GM19452 (cell line): ENCODE data around the gene GPR39.

ENCODE experiments used
- ATAC-seq: cut with Tn5 transposase; IDR thresholded peaks from one replicate; pipeline ENCODE4 v1.9.1; 2021; ENCODE audit not compliant: unreplicated experiment

The GPR39 gene

GRCh38 chr2:132441051-132441450 is 24.4 kb downstream of the GPR39 start:
- ATAC-seq = no peak

GRCh38 chr2:132442278-132442677 is 25.7 kb downstream of the GPR39 start:
- ATAC-seq = no peak

DNA sequence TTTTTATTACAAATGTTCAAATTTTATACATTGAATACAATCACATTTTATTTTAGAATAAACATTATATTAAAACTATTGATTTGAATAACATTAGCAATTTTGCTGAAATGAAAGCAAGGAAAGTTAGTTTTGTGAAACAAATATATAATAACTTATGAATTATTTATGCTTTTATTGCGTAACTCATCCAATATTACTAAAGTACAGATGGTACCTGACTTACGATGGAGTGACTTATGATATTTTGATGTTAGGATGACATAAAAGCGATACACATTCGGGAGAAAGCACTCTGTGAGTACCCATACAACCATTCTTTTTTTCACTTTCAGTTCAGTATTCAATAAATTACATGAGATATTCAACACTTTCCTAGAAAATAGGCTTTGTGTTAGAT is 26.5 kb downstream of the GPR39 start:
- no peak for ATAC-seq

DNA sequence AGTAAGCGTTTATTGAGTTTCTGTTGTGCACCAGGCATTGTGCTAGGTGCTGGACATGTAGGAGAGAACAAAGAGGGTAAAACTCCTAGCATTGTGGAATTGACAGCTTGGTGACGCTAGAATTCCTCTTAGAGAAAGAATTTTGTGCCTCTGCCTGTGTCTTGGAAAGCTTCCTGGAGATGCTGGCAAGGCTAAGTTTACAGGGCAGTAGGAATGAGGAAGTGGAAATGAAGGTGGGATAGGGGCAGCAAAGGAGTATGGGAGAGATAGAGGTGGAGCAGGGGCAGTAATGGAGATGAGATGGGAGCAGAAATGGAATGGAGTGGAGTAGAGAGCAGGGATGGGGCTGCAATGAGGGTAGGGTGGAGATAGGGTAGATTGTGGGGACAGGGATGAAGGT is 29.8 kb downstream of the GPR39 start:
- no peak for ATAC-seq

DNA sequence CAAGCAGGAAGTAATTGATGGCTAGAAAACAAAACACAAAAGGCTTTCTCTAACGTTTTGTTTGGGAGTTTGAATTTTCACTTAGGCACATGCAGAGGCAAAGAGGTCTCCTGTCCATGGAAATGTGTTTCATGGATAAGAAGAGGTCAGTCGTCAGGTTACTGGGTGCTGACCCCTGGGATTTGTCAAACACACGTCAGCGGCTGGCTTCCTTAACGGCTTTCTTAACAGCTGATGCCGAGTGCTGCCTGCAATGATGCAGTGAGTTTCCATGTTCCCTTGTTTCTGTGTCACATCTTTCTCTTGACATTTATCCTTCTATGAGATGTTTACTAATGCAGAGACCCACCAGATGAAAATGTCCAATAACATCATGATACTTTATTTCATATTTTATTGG is 31.7 kb downstream of the GPR39 start:
- ATAC-seq = no peak

DNA sequence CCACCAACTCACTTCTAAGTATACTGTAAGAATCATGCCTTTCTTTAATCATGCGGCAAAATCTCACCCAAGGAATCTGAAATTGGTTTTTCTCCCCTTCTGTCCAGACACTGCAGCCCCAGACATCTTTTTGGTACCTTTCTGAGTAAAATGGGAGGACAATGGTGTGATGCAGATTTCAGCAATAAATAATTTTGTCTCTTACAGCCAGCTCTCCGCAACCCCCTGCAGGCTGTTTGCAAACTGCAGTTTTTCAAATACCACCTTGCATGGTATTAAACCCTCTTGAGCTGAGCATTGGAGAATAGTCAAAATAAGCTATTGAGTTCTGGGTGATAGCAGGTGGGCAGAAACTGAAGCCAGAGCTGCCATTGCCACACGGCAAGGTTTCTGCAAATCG is 32.2 kb downstream of the GPR39 start:
- no peak for ATAC-seq

- ATAC-seq = no peak
Observed at GRCh38 chr2:132449868-132450267, 33.3 kb downstream of the GPR39 start.

DNA sequence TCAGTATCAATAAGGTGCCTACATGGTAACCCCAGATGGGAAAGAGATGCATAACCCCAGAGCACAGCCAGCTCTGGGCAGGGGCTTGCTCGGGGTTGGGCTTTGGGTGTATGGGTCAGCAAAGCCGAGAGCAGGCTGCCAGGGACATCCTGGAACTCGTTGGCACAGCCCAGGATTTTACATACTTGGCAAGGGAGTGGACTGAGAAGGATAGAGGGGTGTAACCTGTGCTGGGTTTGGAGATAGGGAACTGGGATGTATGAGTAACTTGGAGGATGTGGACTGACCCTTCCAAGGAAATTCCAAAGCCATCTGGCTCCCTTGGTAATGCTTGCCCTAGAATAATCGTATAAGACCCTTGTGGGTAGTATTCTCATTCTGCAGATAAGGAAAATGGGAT is 44.2 kb downstream of the GPR39 start:
- no peak for ATAC-seq

GRCh38 chr2:132462236-132462635 is 45.6 kb downstream of the GPR39 start:
- ATAC-seq = no peak

DNA sequence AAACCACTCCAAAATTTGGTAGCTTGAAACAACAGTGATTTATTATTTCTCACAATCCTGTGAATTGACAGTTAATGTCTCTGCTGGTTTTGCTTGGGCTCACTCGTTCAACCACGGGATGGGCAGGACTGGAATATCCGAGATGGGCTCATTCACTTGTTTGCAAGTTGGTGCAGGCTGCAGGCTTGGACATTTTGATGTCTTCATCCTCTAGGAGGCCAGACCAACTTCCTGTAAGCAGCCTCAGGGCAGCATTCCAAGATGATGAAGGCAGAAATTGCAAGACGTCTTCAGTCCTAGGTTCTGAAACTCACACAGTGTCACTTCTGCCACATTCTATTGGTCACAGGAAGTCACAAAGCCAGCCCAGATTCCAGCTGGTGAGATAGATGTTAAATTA is 47.1 kb downstream of the GPR39 start:
- ATAC-seq = no peak

- no peak for ATAC-seq
Observed at GRCh38 chr2:132465917-132466316, 49.3 kb downstream of the GPR39 start.

- ATAC-seq = no peak
Observed at GRCh38 chr2:132466428-132467028, 49.9 kb downstream of the GPR39 start.

DNA sequence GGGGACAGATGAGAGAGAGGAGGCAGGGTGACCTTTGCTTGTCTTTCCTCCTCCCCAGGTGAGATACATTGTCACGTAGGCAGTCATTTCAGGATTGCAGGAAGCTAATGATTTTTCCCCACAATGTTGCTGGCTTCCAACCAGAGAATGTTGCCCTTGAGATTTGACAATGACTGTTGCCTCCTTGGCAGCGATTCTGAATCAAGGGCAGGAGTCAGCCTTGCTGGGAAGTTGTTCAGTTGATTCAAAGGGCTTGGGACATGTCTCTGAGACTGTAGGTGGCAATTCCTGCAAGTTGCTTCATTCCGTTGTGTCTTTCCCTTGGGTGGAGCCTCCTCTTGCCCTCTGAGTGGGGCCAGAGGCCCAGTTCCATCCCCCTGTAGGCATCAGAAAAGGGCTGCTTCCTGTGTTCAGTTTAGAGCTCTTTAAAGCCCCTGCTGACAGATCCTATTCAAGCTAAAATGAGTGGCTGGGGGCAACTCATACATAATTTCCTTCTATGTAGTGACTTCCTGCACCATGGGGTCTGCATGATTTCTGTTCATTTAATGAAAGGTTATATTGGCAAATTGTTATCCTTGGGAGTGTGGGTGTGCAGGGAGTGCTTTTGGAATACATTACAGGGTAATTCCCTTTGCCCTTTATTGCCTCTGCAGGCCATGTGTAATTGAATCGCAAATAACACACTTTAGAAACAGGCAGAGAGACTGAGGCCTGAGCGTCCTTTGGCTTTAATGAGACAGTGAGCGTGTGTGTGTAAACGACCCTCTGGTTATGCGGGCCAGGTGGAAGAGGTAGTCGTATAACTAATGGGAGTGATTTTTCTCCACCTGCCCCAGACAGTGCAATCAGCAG is 52.4 kb downstream of the GPR39 start:
- no peak for ATAC-seq

GRCh38 chr2:132470746-132471145 is 54.1 kb downstream of the GPR39 start:
- ATAC-seq = no peak

- no peak for ATAC-seq
Observed at GRCh38 chr2:132473174-132473883, 56.7 kb downstream of the GPR39 start.

- no peak for ATAC-seq
Observed at GRCh38 chr2:132475615-132476014, 59.0 kb downstream of the GPR39 start.

DNA sequence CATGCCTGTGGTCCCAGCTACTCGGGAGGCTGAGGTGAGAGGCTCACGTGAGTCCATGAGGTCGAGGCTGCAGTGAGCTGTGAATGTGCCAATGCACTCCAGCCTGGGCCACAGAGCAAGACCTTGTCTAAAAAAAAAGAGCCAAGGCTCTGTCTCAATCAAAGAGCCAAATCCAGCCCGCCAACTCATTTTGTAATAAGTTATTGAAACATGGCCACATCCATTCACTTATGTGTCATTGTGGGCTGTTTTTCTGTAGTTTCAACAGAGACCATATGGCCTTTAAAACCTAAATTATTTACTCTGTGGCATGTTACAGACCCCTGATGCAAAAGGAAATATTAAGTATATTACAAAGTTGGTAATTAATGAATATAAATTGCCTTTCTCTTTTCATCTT is 60.8 kb downstream of the GPR39 start:
- no peak for ATAC-seq

- no peak for ATAC-seq
Observed at GRCh38 chr2:132477962-132478361, 61.4 kb downstream of the GPR39 start.

GRCh38 chr2:132478461-132479105 is 62.0 kb downstream of the GPR39 start:
- no peak for ATAC-seq

GRCh38 chr2:132479155-132479554 is 62.5 kb downstream of the GPR39 start:
- no peak for ATAC-seq

DNA sequence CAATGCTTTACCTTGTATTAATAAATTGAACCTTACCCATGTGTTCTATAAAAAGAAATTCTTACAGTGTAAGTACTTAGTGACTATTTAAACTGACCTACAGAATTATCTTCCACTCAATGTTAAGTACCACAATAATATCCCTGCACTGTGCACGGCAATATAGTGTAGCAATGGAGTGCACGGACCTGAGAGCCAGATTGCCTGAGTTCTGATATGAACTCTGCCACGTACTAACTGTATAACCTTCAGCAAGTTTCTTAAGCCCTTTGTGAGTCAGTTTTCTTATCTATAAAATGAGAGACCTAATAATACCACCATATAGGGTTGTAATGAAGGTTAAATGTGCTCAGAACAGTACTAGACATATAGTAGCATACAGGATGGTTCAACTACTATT is 66.2 kb downstream of the GPR39 start:
- no peak for ATAC-seq

DNA sequence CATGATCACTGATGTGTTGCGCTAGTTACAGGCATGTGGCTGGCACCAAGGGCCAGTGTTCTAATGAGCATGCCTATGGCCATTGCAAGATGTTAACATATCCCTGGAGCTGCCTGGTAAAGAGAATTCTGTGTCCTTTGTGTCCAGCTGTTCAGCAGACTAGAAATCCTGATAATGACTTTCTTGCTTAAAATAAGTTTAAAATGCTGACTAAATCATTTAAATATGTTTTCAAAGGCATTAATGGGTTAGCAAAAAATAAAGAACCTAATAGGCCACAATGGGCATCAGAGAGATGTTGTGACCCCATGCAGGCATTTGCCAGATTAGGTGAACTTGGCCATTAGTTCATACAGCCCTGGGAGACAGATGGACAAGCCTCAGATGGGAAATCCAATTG is 67.5 kb downstream of the GPR39 start:
- no peak for ATAC-seq
